Inflammatory macrophage treated with lipopolysaccharide for 1 hour (primary cell): ENCODE results near the gene ITGA2B.
A peak's percentile ranks its signal among the peaks of the same experiment; 100 is the strongest.
"Not testable (repeated sequence)": the region's sequence is repeated elsewhere in the genome, so short reads cannot be mapped to it uniquely, and the experiment has no call there.

Experiments used
- DNase-seq, 2 donors: peaks; one replicate each; pipeline ENCODE4 v3.0.0-alpha.2; 2020 to 2022

ITGA2B gene

DNA sequence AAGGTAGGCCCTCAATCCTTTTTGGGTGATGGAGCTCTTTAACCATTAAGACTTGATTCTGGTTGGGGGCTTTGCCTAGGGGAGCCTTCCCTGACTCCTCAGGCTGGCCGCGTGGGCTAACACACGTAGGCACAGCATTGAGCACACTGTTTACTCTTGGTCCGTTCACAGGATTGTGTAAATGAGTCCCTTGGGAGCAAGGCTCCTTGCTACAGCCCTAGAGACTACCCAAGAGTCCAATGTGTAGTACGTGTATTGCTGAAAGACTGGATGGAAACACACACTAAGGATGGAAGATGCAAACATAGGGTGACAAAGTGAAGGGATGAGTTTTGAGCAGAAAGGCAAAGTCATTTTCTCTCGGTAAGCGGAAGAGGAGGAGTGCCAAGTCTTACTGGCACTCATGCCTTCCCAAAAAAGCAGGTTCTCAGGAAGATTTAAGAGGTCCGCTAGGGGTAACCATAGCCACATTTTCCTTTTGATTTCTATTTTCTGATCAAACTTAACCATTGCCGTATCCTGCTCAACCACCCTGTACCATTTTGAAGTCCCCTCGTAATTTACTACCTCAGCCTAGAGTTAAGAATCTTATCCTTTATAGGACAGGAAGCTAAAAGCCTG is 911 bp upstream of the ITGA2B start:
- no peak for DNase-seq

- peak; percentile 22 to 34 for DNase-seq
Measured at GRCh38 chr17:44389723-44390202, 314 bp upstream of the ITGA2B start.

- no peak for DNase-seq
Measured at GRCh38 chr17:44387804-44388203, 1.6 kb downstream of the ITGA2B start.

DNA sequence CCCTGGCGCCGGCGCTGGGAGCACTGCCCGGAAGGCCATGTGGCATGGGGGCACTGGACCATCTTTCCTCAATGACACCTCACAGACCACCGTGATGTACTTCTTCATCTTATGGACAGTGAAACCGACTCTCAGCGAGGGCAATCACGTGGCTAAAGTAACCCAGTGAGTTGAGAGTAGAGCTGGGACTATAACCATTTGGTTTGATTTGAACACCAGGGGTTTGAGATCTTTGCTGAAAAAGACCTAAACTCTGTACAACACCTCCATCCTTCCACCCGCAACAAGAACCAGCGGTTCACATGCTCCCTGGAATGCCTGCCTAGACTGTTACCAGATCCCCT is 3.3 kb downstream of the ITGA2B start:
- no peak for DNase-seq

DNA sequence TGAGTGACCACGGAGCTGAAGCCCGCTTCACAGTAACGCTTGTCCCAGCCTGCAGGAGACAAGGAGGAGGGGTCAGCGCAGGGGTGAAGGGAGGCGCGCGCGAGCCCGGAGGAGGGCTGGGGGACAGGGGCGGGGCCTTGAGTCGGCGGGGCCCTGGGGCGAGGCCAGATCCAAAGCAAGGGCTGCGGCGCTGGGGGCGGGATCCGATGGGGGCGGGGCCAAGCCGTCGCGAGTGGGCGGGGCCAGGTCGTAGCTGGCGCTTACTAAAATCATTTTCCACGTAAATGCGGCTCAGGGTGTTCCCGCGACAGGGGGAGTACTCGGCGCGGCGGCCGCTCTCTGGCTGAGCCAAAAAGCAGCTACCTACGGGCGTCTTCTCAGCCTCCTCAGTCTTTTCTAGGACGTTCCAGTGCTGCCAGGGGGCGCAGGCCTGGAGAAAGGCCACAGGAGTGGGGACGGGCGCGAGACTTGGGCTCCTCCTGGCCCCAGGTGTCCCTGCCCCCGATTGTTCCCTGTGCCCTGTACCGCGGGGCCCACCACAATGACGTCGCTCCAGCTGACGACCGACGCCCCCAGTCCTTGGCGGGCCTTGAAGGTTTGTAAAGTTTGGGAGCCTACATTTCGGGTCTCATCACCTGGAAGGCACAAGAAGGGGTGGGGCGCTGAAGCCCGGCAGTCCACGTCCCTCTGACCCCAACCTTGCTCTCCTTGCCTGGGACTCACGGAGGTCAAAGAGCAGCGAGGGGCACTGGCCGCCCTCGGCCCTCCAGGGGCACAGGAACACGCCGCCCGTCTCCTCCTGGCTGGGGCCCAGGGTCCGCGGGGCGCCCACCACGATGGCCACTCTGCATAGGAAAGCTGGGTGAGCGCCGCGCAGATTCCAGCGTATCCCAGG is 3.9 kb downstream of the ITGA2B start:
- DNase-seq, result peak; percentile 60 to 77

- DNase-seq, result no peak
Measured at GRCh38 chr17:44384823-44385286, 4.6 kb downstream of the ITGA2B start.

GRCh38 chr17:44384281-44384822 is 5.1 kb downstream of the ITGA2B start:
- no peak for DNase-seq

GRCh38 chr17:44383861-44384260 is 5.6 kb downstream of the ITGA2B start:
- DNase-seq, result no peak

DNA sequence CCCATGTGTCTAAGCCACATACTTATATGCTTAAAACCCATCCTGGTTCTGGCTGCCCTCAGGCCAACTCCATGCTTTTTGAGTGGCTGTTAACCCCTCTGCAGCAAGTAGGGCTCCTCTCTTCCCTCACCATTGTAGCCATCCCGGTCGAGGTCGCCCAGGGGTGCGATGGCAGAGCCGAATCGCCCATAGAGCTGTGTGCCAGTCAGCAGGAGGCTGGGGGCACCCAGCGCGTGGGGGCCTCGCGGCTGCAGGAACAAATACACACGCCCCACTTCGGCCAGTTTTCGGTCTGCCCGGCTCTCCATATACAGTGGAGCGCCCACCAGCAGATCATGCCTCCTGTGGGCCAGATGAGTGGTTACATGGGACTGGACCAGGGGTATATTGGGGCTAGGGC is 6.1 kb downstream of the ITGA2B start:
- DNase-seq, result no peak

GRCh38 chr17:44382917-44383316 is 6.5 kb downstream of the ITGA2B start:
- no peak for DNase-seq

GRCh38 chr17:44381810-44382305 is 7.6 kb downstream of the ITGA2B start:
- DNase-seq, result peak; percentile 10 to 55

DNA sequence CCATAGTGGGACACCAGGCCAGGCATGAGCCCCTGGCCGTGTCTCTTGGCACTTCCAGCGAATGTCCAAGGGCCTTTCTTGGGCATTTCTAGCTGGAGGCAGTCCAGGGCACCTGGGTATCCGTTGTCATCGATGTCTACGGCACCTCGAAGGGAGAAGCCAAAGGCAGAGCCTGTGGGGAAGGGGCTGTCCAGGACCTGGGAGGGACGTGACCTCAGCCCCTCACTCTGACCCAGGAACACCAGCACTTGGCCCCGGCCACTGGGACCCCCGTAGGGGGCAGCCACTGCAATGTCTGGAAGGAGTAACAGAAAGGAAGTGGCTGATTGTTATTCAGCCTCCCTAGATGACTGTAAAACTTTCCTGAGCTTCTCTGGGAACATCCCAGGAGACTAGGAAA is 8.7 kb downstream of the ITGA2B start:
- no peak for DNase-seq

GRCh38 chr17:44379887-44380286 is 9.6 kb downstream of the ITGA2B start:
- DNase-seq, result no peak

- no peak for DNase-seq
Measured at GRCh38 chr17:44378171-44378705, 11.2 kb downstream of the ITGA2B start.

- DNase-seq, result no peak
Measured at GRCh38 chr17:44376779-44377178, 12.7 kb downstream of the ITGA2B start.

- DNase-seq, result peak in 1 of 2 donors; percentile 40
Measured at GRCh38 chr17:44376124-44376523, 13.3 kb downstream of the ITGA2B start.

- no peak for DNase-seq
Measured at GRCh38 chr17:44375196-44376017, 14.0 kb downstream of the ITGA2B start.

DNA sequence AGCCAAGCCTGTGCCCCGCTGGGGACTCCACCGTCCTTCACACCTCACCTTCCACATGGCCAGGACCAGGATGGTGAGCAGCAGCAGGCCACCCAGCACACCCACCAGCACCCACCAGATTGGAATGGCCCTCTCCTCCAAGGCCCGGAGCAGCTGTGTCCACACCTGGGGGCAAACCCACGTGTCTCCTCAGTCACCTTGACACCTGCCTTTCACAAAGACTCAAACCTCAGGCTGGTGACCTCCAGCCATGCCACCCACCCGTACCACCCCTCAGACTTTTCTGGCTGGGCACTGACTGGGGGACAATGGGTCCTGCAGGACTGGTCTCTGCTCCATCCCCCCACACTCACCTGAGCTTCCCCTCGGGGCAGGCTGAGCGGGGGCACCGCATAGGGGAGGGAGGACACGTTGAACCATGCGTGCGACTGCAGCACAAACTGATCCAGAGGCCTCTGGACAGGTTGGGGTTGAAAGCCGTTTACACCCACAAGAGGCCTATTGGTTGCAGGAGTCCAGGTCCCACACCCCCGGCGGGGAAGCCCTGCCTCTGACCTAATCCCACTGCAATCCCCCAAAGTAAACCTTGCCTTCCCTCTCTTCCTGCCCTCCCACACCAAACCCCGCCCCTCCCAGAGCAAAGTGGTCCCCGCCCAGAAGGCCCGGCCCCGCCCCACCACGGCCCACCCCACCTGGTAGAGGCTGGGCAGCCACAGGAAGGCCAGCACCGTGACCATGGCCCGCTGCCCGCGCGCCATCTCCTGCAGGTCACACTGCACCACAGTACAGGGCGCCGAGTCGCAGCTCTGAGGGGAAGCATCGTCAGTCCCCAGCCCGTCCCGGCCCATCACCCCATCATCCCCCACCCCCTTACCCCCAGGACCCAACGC is 14.9 kb downstream of the ITGA2B start:
- peak in 1 of 2 donors; percentile 50 for DNase-seq

DNA sequence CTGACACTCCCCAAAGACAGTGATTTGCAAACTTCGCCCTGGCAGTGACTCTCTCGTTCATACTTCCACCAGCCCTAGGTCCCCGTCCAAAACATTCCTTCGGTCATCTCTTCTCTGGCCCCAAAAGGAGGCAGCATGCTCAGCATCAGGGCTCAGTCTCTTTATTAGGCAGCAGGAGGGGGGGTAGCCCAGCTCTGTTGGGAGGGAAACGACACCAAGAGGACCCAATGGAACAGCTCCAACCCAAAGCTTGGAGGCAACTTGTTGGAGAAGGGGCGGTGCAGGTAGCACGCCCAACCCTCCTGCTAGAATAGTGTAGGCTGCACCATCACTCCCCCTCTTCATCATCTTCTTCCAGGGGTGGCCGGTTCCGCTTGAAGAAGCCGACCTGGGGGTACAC is 17.4 kb downstream of the ITGA2B start:
- no peak for DNase-seq

DNA sequence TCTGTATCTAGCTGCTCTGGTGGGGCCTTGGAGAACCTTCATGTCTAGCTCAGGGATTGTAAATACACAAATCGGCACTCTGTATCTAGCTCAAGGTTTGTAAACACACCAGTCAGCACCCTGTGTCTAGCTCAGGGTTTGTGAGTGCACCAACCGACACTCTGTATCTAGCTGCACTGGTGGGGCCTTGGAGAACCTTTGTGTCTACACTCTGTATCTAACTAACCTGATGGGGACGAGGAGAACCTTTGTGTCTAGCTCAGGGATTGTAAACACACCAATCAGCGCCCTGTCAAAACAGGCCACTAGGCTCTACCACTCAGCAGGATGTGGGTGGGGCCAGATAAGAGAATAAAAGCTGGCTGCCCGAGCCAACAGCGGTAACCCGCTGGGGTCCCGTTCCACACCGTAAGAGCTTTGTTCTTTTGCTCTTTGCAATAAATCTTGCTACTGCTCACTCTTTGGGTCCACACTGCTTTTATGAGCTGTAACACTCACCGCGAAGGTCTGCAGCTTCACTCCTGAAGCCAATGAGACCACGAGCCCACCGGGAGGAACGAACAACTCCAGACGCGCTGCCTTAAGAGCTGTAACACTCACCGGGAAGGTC is 19.9 kb downstream of the ITGA2B start:
- DNase-seq, result not testable (repeated sequence)
